GM23248 (cell line): ENCODE results near the gene TIRAP. TPM values are rescaled to one million over a fixed set of nuclear protein-coding genes. Genes with fewer than 3 reads are reported as not detected.

Experiments
- DNase-seq: peaks from one replicate; pipeline ENCODE4 v3.0.0-alpha.2; 2015
- H2AFZ ChIP-seq: fragments of 200-600 bp; sonication (generic); 2 replicates; pipeline ENCODE4 v1.6.1; 2016; ENCODE audit warnings: antibody characterized with exemption
- H3F3A ChIP-seq: fragments of 200-600 bp; sonication (generic); 2 replicates; pipeline ENCODE4 v1.6.1; 2016; ENCODE audit warnings: mild to moderate bottlenecking, antibody characterized with exemption, mixed run types; ENCODE audit not compliant: insufficient read depth
- H3K27ac ChIP-seq: fragments of 200-600 bp; sonication (generic); 2 replicates; pipeline ENCODE4 v1.5.1; 2016; ENCODE audit warnings: mild to moderate bottlenecking
- H3K27me3 ChIP-seq: fragments of 200-600 bp; sonication (generic); replicated peaks from 2 replicates; pipeline ENCODE4 v1.6.1; 2016; ENCODE audit warnings: mild to moderate bottlenecking; ENCODE audit not compliant: insufficient read depth
- H3K36me3 ChIP-seq: fragments of 200-600 bp; sonication (generic); 2 replicates; pipeline ENCODE4 v1.6.1; 2016; ENCODE audit warnings: low read depth, mild to moderate bottlenecking
- H3K4me1 ChIP-seq: fragments of 200-600 bp; sonication (generic); 2 replicates; pipeline ENCODE4 v1.6.1; 2016; ENCODE audit warnings: mild to moderate bottlenecking; ENCODE audit not compliant: insufficient read depth
- H3K4me2 ChIP-seq: fragments of 200-600 bp; sonication (generic); one replicate; pipeline ENCODE4 v1.6.1; 2016; ENCODE audit warnings: mild to moderate bottlenecking; ENCODE audit not compliant: unreplicated experiment
- H3K4me3 ChIP-seq: fragments of 200-600 bp; sonication (generic); 2 replicates; pipeline ENCODE4 v1.5.1; 2016; ENCODE audit warnings: mild to moderate bottlenecking
- H3K79me2 ChIP-seq: fragments of 200-600 bp; sonication (generic); 2 replicates; pipeline ENCODE4 v1.6.1; 2016; ENCODE audit warnings: mild to moderate bottlenecking; ENCODE audit not compliant: insufficient read depth
- H3K9ac ChIP-seq: fragments of 200-600 bp; sonication (generic); 2 replicates; pipeline ENCODE4 v1.6.1; 2016; ENCODE audit warnings: mild to moderate bottlenecking
- H3K9me2 ChIP-seq: fragments of 200-600 bp; sonication (generic); 2 replicates; pipeline ENCODE4 v1.6.1; 2016; ENCODE audit warnings: mixed run types, mild to moderate bottlenecking, moderate library complexity; ENCODE audit not compliant: insufficient read depth
- H3K9me3 ChIP-seq: fragments of 200-600 bp; sonication (generic); one replicate; pipeline ENCODE4 v1.6.1; 2017; ENCODE audit warnings: low read depth
- H4K20me1 ChIP-seq: fragments of 200-600 bp; sonication (generic); 2 replicates; pipeline ENCODE4 v1.6.0; 2016; ENCODE audit not compliant: insufficient read depth
- EZH2 ChIP-seq: fragments of 200-600 bp; sonication (generic); IDR thresholded peaks from 2 replicates; pipeline ENCODE4 v1.6.1; 2018; ENCODE audit warnings: antibody characterized with exemption, mild to moderate bottlenecking; ENCODE audit not compliant: insufficient read depth, poor library complexity, severe bottlenecking
- EZH2phosphoT487 ChIP-seq: fragments of 200-600 bp; sonication (generic); IDR thresholded peaks from 2 replicates; pipeline ENCODE4 v1.6.1; 2018; ENCODE audit warnings: antibody characterized with exemption, moderate library complexity, mild to moderate bottlenecking, low read depth; ENCODE audit not compliant: insufficient read depth
- WGBS, 2 experiments: methylation state at CpG; one replicate each; pipeline ENCODE4 v1.1.6; 2015 to 2017; ENCODE audit warnings: low lambda C conversion rate in 2 of 2, low coverage in 1 of 2; ENCODE audit errors: missing lambda C conversion rate in 2 of 2; 5-methylcytosine and 5-hydroxymethylcytosine counted together
- in situ Hi-C: fragments of 300-500 bp; cut with MboI; formaldehyde crosslinking; loops from 2 replicates; pipeline ENCODE4 v1.15.0; 2020
- polyA plus RNA-seq: library from polyadenylated mRNA; unstranded; fragments of >200 nt; fragmentation: Nextera tagmentation; extraction: Ambion mirVana; gene quantifications from 2 replicates; pipeline ENCODE4 v1.2.1, GENCODE V29; 2016
- total RNA-seq: library from RNA; depleted of rRNA; stranded (reverse); fragments of >200 nt; shearing (Covaris generic); gene quantifications from 2 replicates; pipeline ENCODE4 v1.2.3, GENCODE V29; 2014

The TIRAP gene
- total and polyA plus RNA-seq, 2 experiments from 2014 or later = 2.8 to 3.8 TPM

DNA sequence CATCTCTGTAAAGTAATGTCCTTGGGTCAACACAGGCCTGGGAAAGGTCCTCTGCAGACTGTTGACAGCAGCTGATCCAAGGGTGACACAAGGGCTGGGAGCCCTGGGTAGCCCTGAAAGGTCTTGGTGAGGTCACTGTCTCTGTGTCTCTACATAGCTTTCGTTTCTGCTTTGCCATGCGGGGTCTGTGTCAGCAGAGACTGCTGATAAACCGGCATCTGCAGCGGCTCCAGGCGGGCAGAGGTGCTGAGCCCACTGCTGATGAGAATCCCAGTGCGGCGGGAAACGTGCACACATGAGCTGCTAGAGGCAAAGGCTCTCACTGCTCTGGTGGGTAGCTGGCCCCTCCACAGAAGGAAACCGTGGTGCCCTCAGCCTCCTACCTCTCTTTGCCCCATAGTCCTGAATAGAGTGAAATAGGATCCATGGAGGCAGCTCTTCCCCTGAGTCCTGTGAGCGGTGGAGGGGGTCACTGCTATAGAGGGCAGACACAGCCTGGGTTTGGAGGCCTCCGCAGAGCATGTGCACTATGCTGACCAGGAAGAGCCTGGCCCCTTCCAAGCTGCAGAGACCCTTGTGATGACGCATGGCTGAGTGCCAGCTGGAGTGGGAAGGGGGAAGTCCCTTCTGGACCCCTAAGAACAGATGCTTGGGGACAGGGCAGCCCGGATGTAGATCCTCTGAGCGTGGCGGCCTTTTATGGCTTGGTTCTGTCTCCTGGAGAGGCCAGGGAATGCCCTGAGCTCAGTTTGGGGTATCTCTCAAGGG, 54.8 kb downstream of the TIRAP start:
- H3K79me2 ChIP-seq = no peaks in the 10 kb centered on the region
- no peak overlapping the region for H3K4me2 ChIP-seq
- H3K27me3 ChIP-seq = no peaks in the 10 kb centered on the region
- H4K20me1 ChIP-seq = no peaks in the 10 kb centered on the region
- no peak overlapping the region for H3K4me3 ChIP-seq
- H3K9me2 ChIP-seq = no peaks in the 10 kb centered on the region
- H2AFZ ChIP-seq = no peak overlapping the region
- in situ Hi-C loops = no loop called here
- peaks cover 31% of the 10 kb centered on the region for H3K4me1 ChIP-seq
- no peak for DNase-seq
- H3K9me3 ChIP-seq = no peaks in the 10 kb centered on the region
- no peak overlapping the region for H3K27ac ChIP-seq
- no peaks in the 10 kb centered on the region for H3K36me3 ChIP-seq
- TF ChIP-seq EZH2 (no peak), EZH2phosphoT487 (no peak)
- no peak overlapping the region for H3K9ac ChIP-seq
- WGBS, 2 experiments = 95 to 97% methylated on average over 15 of the region's 15 CpGs
- peaks cover 19% of the 10 kb centered on the region for H3F3A ChIP-seq

DNA sequence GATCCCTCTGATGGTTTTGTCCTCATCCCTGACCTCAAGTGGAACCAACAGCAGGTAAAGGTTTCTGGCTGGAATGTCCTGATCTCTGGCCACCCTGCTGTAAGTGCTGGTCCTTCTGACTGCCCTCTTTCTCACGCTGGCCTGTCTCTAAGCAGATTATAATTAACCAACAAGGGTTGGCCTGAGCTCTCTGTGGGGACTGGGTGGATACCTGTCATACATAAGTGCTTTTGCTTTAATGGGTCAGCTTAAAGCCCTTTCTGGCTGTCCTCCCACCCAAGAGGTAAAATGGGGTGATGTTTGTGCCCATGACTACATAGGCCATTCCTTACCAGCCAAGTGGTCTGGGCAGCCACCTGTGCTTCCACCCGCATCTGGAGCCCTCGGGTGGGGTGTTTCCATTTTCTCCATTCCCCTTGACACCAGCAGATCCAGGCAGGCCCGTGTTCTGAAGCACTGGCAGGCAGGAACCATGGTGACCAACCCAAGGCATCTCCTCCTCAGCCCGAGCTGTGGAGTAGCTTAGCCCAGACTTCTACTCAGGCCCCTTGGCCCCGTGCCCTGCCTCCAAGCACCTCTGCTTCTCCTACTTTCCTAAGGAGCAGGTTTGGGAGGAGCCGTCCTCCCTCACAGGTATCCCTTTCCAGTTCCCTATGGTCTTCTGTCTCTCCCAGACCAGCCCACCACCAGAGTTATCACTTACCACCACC, 55.6 kb downstream of the TIRAP start:
- Histone ChIP-seq H3K4me3 (no peak overlapping the region), H3K4me1 (peaks cover 26% of the 10 kb centered on the region), H3K9ac (no peak overlapping the region), H3K9me3 (no peaks in the 10 kb centered on the region), H4K20me1 (no peaks in the 10 kb centered on the region), H3K9me2 (no peaks in the 10 kb centered on the region), H2AFZ (no peak overlapping the region), H3K79me2 (no peaks in the 10 kb centered on the region), H3K36me3 (no peaks in the 10 kb centered on the region), H3K27me3 (no peaks in the 10 kb centered on the region), H3K27ac (no peak overlapping the region), H3F3A (peaks cover 18% of the 10 kb centered on the region; the same call in 1 of the 2 replicates), H3K4me2 (no peak overlapping the region)
- WGBS, 2 experiments = 91 to 97% methylated on average over 7 of the region's 7 CpGs
- no peak for TF ChIP-seq EZH2
- TF ChIP-seq EZH2phosphoT487 = no peak
- in situ Hi-C loops = no loop called here
- no peak for DNase-seq

DNA sequence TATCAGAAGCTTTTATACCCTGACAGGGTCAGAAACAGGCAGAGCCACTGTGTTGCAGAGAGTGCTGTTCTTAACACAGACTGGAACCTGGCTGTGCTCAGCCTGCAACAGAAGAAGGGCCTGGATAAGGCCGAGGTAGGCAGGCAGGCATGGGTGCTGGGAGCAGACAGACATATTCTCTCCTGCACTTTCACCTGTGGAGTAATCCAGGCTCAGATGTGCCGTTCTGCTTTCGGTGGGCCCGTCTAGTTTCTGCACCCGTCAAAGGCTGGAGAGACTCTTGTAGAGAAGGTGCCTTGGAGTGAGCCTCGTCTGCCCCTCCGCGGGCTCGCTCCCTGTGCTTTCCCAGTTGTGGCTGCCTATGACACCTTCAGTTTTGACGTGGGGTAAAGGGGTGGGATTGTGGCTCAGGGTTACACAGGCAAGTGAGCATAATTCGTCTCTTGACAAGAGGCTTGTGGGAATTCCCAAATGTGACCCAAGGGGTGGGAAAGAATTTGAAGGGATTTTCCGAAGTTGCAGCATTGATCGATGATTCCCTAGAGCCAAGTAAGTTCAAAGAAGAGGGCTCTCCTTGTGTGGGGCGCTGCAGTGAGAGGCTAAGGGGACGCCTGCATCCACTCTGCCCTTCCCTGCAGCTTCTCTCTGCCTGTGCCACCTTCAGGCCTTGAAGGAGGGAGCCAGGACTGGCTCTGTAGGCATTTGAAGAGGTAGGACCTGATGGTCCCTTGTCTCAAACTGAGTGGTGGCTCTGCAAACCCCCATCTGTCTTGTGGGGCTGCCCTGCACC, 56.4 kb downstream of the TIRAP start:
- Histone ChIP-seq H3K4me2 (no peak overlapping the region), H3K9me3 (no peaks in the 10 kb centered on the region), H3K36me3 (no peaks in the 10 kb centered on the region), H3K79me2 (no peaks in the 10 kb centered on the region), H3K27me3 (no peaks in the 10 kb centered on the region), H3K4me3 (no peak overlapping the region), H3K9ac (no peak overlapping the region), H2AFZ (no peak overlapping the region), H4K20me1 (no peaks in the 10 kb centered on the region), H3K4me1 (peaks cover 26% of the 10 kb centered on the region), H3F3A (peaks cover 18% of the 10 kb centered on the region; the same call in 1 of the 2 replicates), H3K27ac (no peak overlapping the region), H3K9me2 (no peaks in the 10 kb centered on the region)
- WGBS, 2 experiments = 86 to 87% methylated on average over 15 of the region's 15 CpGs
- TF ChIP-seq EZH2phosphoT487 (no peak), EZH2 (no peak)
- DNase-seq = no peak
- in situ Hi-C loops = no loop called here

DNA sequence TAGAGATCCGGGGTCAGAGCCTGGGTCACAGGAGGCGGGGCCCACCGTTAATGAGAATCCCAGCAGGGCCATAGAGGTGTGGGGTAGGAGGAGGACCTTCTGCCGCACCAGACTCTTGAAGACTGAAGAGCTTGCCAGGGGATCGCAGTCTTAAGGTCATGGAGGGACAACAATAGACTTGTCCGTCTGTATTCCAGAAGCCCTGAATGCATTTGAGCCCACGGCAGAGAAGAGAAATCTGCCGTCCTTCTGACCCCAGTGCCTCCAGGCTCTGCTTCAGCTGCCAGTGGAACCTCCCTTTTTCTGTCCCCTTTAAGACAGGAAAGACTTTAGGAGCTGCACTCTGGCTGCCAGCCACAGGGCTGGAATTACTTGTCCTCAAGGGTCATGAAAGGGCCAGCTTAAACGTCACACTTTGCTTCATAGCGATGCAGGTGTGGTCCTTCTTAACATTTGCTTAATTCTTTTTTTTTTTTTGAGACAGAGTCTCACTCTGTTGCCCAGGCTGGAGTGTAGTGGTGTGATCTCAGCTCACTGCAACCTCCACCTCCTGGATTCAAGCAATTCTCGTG, 57.1 kb downstream of the TIRAP start:
- H3K4me1 ChIP-seq = peaks cover 19% of the 10 kb centered on the region

More for the DNA sequence above, 57.1 kb downstream of the TIRAP start:
- Histone ChIP-seq H3K27me3 (no peaks in the 10 kb centered on the region), H3K9me2 (no peaks in the 10 kb centered on the region), H3K4me3 (no peak overlapping the region), H3K4me2 (no peak overlapping the region), H4K20me1 (no peaks in the 10 kb centered on the region), H3K79me2 (no peaks in the 10 kb centered on the region), H3F3A (peaks cover 12% of the 10 kb centered on the region; the same call in 1 of the 2 replicates), H3K27ac (no peak overlapping the region), H3K9ac (no peak overlapping the region), H3K9me3 (no peaks in the 10 kb centered on the region), H2AFZ (no peak overlapping the region), H3K36me3 (no peaks in the 10 kb centered on the region)
- 59 to 67% methylated on average over 11 of the region's 11 CpGs for WGBS, 2 experiments
- DNase-seq = peak; percentile 32
- in situ Hi-C loops = no loop called here
- TF ChIP-seq EZH2phosphoT487 (no peak), EZH2 (no peak)
